T-helper 2 cell (primary cell): ENCODE data around the gene FUT6.
"Not testable (repeated sequence)": the region's sequence is repeated elsewhere in the genome, so short reads cannot be mapped to it uniquely, and the experiment has no call there.

Experiments used
- DNase-seq, 5 experiments: peaks; one replicate each; pipeline versions ENCODE4 v3.0.0 to v3.0.0-alpha.2; 2012 to 2022
- total RNA-seq, 2 donors: gene quantifications; one replicate each; lab custom pipeline; 2026; lab: John Stamatoyannopoulos, UW

The FUT6 gene
- 0 reads per million in 2 donors for total RNA-seq

DNA sequence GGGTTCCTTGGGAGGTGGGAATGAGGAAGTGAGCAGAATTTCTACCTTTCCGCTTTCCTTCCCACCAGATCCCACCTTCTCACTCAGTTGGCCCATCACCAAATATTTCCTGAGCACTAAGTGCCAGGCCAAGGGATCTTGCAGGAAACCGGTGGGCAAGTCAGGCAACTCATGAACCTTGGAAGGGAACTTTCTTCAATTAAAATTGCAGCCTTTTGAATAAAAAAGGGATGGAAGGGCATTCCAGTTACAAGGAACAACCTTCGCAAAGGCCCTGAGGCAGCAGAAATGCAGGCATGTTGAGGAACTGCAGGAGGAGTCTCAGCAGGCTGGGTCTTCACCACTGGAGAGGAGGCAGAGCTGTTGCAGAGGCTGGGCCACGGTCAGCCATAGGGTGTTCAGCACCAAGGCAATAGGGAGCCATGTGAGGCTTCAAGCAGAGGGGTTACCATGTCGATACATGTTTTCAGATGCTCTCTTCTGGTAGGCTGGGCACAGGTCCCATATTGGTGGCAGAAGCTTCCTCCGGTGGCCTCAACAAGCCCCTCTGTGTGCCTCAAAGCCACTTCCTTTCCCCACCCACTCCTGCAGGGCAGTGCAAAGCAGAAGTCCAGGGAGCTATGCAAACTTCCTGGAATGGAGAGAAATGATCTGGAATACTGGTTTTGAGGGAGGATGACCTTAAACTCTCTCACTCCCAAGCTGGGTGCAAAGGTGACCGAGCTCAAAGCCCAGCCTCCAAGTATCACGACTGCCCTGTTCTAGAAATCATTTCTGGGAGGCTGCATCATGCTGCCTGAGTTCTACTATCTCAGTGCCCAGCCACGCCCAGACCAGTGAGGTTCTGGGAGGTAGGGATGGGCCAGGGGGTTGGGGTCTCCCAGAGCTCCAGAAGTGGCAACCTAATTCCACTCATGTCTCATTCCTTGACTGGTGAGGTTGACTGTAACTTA is at the start of gene FUT6:
Gene FUT6 (minus strand): TSS at position 638 of the 953 bp plus-strand sequence. CDS start 7,135 bp downstream, outside the sequence.
- no peak for DNase-seq

DNA sequence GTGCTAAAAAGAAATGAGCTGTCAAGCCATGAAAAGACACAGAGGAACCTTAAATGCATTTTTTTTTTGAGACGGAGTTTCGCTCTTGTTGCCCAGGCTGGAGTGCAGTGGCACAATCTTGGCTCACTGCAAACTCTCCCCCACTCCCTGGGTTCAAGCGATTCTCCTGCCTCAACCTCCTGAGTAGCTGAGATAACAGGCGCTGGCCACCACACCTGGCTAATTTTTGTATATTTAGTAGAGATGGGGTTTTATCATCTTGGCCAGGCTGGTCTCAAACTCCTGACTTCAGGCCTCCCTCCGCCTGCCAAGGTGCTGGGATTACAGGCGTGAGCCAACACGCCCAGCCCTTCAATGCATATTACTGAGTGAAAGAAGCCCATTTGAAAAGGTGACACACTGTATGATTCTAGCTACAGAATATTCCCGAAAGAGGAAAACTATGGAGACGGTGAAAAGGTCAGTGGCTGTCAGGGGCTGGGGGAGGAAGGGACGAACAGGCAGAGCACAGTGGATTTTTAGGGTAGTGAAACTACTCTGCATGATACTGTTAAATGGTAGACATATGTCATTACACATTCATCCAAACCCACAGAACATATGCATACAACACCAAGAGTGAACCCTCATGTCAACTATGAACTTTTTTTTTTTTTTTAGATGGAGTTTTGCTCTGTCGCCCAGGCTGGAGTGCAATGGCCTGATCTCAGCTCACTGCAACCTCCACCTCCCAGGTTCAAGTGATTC is 44.7 kb upstream of the FUT6 start:
- DNase-seq: not testable (repeated sequence)

- not testable (repeated sequence) for DNase-seq
Measured at GRCh38 chr19:5883157-5883873, 43.8 kb upstream of the FUT6 start.

DNA sequence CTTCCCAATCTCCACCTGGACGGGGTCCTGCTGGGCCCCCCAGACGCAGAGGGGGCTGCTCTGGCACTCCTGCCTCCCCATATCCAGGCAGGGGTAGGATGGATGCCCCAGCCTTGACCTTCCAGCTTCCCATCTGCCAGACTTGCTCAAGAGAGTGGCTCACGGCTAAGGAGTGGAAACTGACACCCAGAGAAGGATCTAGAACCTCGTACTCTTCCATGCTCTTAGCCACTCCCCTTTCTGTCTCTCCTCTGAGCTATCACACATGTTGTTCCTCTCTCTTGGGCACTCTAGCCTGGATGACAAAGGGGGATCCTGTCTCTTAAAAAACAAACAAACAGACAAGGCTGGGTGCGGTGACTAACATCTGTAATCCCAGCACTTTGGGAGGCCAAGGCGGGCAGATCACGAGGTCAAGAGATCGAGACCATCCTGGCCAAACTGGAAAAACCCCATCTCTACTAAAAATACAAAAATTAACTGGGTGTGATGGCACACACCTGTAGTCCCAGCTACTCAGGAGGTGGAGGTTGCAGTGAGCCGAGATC is 43.0 kb upstream of the FUT6 start:
- no peak for DNase-seq

DNA sequence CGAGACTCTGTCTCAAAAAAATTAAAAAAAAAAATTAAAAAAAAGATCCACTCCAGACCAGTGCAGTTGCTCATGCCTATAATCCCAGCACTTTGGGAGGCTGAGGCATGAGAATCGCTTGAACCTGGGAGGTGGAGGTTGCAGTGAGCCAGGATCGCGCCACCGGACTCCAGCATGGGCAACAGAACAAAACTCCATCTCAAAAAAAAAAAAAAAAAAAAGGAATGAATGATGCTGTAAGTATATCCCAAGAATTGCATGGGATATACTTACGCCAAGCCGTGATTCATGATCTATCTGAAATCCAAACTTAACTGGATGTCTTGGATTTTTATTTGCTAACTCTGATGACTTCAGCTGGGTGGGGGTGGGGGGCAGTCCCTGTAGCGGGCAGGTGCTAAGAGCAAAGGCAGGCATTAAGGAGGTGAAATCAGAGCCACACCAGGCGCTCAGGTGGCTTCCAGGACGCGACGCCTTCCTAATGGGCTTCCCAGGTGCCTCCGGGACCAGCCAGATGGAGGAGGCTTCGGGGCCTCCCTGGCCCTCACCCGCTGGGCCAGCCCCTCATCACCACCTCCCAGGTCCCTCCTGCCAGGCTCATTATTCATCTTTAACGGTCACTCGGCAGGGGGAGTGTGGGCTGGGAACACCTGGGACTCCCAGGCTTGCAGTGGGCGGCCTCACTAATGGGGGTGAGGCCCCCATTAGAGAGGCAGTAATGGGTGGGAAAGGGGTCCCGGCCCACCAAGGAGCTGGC is 42.2 kb upstream of the FUT6 start:
- DNase-seq: no peak

DNA sequence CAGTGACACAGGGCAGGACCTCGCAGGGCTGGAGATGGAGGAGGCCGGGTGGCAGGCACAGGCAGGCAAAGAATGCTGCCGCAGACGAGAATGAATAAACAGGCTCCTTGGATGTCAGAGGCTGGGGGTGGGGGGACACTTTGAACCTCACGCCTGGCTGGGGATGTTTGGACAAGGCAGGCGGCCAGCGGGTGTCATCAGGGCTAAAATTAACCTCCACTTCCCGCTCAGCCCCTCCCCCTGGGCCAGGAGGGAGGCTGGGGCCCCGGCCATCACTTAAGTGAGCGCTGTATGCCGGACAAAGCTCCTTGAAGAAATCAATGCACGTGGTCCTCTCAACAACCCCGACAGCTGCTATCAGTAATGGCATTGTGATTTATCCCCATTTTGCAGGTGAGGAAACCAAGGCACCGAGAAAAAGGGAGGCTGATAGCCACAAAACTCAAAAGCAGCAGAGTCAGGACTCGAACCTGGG is 41.1 kb upstream of the FUT6 start:
- DNase-seq: no peak

- no peak for DNase-seq
Measured at GRCh38 chr19:5880196-5880595, 40.7 kb upstream of the FUT6 start.

DNA sequence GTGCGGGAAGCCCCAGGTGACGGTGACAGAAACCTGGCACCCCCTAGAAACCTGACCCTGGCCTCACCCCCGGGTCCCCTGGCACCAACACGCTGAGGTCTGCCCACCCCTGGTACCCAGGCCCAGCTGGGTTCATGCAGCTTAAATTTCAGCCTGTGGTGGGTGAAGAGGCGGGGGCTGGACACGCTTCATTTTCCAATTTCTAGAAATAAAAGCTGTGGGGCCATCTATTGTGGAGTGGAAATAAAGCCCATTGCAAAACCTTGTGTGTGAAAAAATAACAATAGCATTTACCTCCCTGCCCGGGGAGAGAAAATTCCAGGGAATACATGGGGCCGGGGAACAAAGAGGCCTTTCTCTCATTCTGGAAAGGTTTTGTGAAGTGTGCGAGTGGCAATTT is 38.4 kb upstream of the FUT6 start:
- no peak for DNase-seq

- no peak for DNase-seq
Measured at GRCh38 chr19:5877427-5877826, 37.9 kb upstream of the FUT6 start.

- not testable (repeated sequence) for DNase-seq
Measured at GRCh38 chr19:5874496-5874895, 35.0 kb upstream of the FUT6 start.

- no peak for DNase-seq
Measured at GRCh38 chr19:5873617-5874199, 34.2 kb upstream of the FUT6 start.

DNA sequence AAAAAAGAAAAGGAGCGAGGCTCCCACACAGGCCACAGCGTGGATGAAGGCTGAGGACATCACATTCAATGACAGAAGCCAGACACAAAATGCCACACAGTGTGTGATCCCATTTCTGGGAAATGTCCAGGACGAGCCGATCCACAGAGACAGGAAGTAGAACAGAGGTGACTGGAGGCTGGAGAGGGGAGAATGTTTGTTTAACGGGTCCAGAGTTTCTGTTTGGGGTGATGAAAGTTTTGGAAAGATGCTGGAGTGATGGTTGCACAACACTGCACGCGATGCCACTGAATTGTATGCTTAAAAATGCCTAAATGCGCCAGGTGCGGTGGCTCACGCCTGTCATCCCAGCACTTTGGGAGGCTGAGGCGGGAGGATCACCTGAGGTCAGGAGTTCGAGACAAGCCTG is 31.5 kb upstream of the FUT6 start:
- DNase-seq: no peak

DNA sequence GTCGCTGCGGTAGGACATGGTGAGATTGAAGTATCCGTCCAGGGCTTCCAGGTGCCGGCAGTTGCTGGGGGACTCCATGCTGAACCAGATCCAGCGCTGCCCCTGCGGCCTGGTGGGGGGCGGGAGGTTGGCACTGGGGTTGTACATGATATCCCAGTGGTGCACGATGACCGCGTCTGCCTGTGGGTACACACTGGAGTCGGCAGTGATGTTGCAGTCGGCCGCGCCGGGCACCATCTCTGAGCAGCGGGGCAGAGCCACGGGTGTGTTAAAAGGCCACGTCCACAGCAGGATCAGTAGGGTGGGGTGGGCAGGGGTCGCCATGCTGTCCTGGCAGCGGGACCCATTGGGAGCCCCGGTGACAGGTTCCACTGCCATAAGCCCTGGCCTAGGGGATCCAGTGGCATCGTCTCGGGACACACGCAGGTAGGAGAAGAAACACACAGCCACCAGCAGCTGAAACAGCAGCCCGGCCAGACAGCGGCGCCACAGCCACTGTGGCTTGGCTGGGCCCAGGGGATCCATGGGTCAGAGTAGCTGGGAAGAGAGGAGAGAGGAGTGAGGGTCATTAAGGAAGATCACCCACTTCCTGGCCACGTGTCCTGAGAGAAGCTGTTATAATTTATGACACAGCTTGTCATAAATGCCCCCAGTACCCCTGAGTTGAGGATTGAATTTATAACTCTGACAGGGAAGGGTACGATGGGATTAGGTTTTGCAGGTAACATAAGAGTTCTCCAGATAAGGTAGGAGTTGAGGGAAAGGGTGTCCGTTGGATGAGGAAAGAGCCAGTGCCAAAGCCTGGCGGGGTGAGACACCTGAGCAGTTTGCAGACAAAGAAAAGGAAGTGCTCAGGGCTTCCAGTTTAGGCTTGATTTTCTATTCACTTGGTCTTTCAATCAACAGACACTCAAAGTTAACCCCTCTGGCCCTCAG is 28.0 kb upstream of the FUT6 start:
- DNase-seq: no peak

DNA sequence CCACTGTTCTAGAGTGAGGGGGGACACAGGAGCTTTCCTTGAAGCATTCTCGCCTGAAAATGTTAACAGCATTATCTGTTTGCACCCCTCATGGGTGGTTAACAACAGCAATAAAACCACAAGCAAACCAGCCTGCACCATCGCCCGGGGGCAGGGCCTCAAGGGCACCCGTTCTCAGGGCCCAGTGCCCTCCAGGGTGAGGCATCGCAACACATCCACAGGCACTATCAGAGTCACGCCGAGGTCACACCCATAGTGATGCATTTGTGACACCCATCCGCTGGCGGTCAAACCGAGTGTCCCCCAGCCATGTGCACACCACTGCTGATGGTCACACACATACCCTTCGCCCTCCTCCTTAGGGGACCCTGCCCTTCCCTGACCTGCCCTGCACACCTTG is 26.3 kb upstream of the FUT6 start:
- DNase-seq: no peak

GRCh38 chr19:5864725-5865486 is 25.4 kb upstream of the FUT6 start:
- DNase-seq: no peak

- DNase-seq: no peak
Measured at GRCh38 chr19:5864013-5864720, 24.7 kb upstream of the FUT6 start.

- DNase-seq: no peak
Measured at GRCh38 chr19:5863030-5863665, 23.6 kb upstream of the FUT6 start.
